SK-N-MC (cell line): ENCODE measurements around the gene ZNF765.
"Not testable (repeated sequence)": the region's sequence is repeated elsewhere in the genome, so short reads cannot be mapped to it uniquely, and the experiment has no call there.

Experiments
- EZH2 ChIP-seq: fragments of 200-600 bp; sonication (generic); IDR thresholded peaks from one replicate; pipeline ENCODE4 v1.6.1; 2017; ENCODE audit warnings: antibody characterized with exemption
- POLR2AphosphoS5 ChIP-seq: IDR thresholded peaks from 2 replicates; pipeline ENCODE4 v1.6.1; 2012; ENCODE audit warnings: mild to moderate bottlenecking, low read depth, low read length, borderline replicate concordance

GRCh38 chr19:53475470-53475869 lies 80.5 kb downstream of the ZNF765 start:
- TF ChIP-seq POLR2AphosphoS5, EZH2: not testable (repeated sequence)
